Spinal cord (tissue), 10 donors: ENCODE results near the gene MORN3. TPM values are rescaled to one million over a fixed set of nuclear protein-coding genes. Genes with fewer than 3 reads are reported as not detected.
"Not testable (repeated sequence)": the region's sequence is repeated elsewhere in the genome, so short reads cannot be mapped to it uniquely, and the experiment has no call there.

Source experiments
- DNase-seq, 6 donors: peaks; one replicate each; pipeline versions ENCODE4 v3.0.0 to v3.0.0-alpha.2; 2013 to 2015; ENCODE audit warnings: low spot score in 6 of 6, low read depth in 4 of 6
- H3K27ac ChIP-seq: one replicate; pipeline ENCODE4 v1.5.1; 2013; ENCODE audit warnings: low read depth, low read length, control low read depth
- H3K27me3 ChIP-seq: one replicate; pipeline ENCODE4 v1.6.1; 2013; ENCODE audit warnings: low read length; ENCODE audit not compliant: control insufficient read depth, insufficient read depth
- H3K36me3 ChIP-seq: one replicate; pipeline ENCODE4 v1.6.1; 2013; ENCODE audit warnings: low read length; ENCODE audit not compliant: control insufficient read depth, insufficient read depth
- H3K4me1 ChIP-seq: one replicate; pipeline ENCODE4 v1.6.1; 2013; ENCODE audit warnings: low read length; ENCODE audit not compliant: control insufficient read depth, insufficient read depth
- H3K4me3 ChIP-seq: one replicate; pipeline ENCODE4 v1.5.1; 2013; ENCODE audit warnings: low read depth, low read length, control low read depth
- H3K9me3 ChIP-seq: one replicate; pipeline ENCODE4 v1.6.1; 2013; ENCODE audit warnings: low read length; ENCODE audit not compliant: control insufficient read depth, insufficient read depth
- WGBS: methylation state at CpG from one replicate; pipeline ENCODE4 v1.1.5; 2013; ENCODE audit warnings: missing lambda C conversion rate; ENCODE audit not compliant: insufficient coverage; 5-methylcytosine and 5-hydroxymethylcytosine counted together
- polyA plus RNA-seq, 2 donors: library from polyadenylated mRNA; unstranded; fragments of 120-200 nt; gene quantifications; one replicate each; pipeline ENCODE4 v1.2.1, GENCODE V29; 2013; ENCODE audit not compliant: insufficient read length in 2 of 2
- total RNA-seq, 2 donors: library from RNA; depleted of rRNA in 1 of 2; stranded (reverse); fragments of 120-200 nt in 1 of 2; fragments of >200 nt in 1 of 2; gene quantifications; one replicate each; pipeline versions ENCODE4 v1.2.3 to v1.2.4, GENCODE V29; 2013 to 2014
- donor health status: healthy.

The MORN3 gene
- total and polyA plus RNA-seq, 4 donors = 0.79 to 6.1 (median 5.2) TPM

DNA sequence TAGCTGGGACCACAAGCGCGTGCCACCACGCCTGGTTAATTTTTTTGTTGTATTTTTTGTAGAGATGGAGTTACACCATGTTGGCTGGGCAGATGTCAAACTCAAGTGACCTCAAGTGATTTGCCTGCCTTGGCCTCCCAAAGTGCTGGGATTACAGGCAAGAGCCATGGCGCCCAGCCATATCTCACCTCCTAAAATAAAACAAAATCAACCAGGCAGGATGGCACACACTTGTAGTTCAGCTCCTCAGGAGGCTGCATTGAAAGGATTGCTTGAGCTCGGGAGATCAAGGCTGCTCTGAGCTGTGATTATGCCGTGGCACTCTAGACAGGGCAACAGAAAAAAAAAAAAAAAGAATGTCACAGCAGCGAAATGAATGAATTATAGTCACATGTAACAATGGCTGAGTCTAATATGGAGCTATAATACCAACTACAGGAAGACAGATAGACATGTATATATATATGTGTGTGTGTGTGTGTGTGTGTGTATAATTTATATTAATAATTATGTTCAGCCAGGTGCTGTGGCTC, 23.8 kb upstream of the MORN3 start:
- Histone ChIP-seq H3K27ac (no peak overlapping the region), H3K27me3 (no peaks in the 10 kb centered on the region), H3K36me3 (no peaks in the 10 kb centered on the region), H3K4me1 (peaks cover 2% of the 10 kb centered on the region), H3K4me3 (no peak overlapping the region), H3K9me3 (no peaks in the 10 kb centered on the region)
- no peak for DNase-seq
- WGBS = no CpG with 5 or more reads among the region's 7 CpGs

DNA sequence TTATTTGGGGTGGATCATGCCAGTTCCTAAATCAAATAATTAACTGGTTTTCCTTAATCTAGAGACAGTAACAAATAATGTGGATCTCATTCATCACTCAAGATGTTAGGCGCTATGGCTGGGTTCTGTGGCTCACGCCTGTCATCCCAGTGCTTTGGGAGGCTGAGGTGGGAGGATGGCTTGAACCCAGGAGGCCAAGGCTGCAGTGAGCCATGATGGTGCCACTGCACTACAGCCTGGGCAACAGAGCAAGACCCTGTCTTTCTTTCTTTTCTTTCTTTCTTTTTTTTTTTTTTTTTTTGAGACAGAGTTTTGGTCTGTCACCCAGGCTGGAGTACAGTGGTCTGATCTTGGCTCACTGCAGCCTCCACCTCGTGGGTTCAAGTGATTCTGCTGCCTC, 23.3 kb upstream of the MORN3 start:
- not testable (repeated sequence) for H3K36me3 ChIP-seq, DNase-seq, H3K4me3 ChIP-seq, H3K27ac ChIP-seq, H3K27me3 ChIP-seq, H3K9me3 ChIP-seq, H3K4me1 ChIP-seq
- no CpG with 5 or more reads among the region's 3 CpGs for WGBS

GRCh38 chr12:121689430-121689829, 20.0 kb upstream of the MORN3 start:
- 100% methylated on average over 2 of the region's 2 CpGs for WGBS
- Histone ChIP-seq H3K27me3 (no peaks in the 10 kb centered on the region), H3K4me3 (no peak overlapping the region), H3K27ac (no peak overlapping the region), H3K9me3 (no peaks in the 10 kb centered on the region), H3K36me3 (no peaks in the 10 kb centered on the region), H3K4me1 (peaks cover 5% of the 10 kb centered on the region)
- DNase-seq = no peak

DNA sequence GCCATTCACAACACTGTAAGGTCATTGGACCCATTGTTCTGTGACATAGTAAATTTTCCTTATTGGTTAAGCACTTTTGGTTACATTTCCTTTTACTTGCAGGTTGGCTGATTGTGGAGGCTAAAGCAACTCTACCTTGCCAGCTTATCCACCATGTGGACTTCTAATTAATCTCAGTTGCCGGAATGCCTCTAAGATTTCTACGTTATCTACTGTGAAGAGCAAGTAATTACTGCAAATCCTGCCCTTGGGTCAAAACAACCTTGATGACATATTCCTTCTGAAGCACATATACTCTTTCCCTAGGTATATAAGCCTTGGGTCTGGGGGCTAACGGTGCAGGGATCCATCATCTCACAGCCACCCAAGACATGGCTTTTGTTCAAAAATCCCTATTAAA, 19.5 kb upstream of the MORN3 start:
- Histone ChIP-seq H3K4me3 (no peak overlapping the region), H3K27ac (no peak overlapping the region), H3K9me3 (no peaks in the 10 kb centered on the region), H3K4me1 (peaks cover 5% of the 10 kb centered on the region), H3K27me3 (no peaks in the 10 kb centered on the region), H3K36me3 (no peaks in the 10 kb centered on the region)
- DNase-seq = no peak
- whole genome bisulfite sequencing = 62% methylated on average over 2 of the region's 3 CpGs

- not testable (repeated sequence) for H3K27ac ChIP-seq, H3K4me1 ChIP-seq, DNase-seq, H3K27me3 ChIP-seq, H3K9me3 ChIP-seq, H3K36me3 ChIP-seq, H3K4me3 ChIP-seq
- 74% methylated on average over 5 of the region's 13 CpGs for WGBS
Measured at GRCh38 chr12:121679661-121680197, 10.3 kb upstream of the MORN3 start.

- Histone ChIP-seq H3K27ac (no peak overlapping the region), H3K36me3 (no peaks in the 10 kb centered on the region), H3K27me3 (no peaks in the 10 kb centered on the region), H3K9me3 (no peaks in the 10 kb centered on the region), H3K4me3 (no peak overlapping the region), H3K4me1 (no peaks in the 10 kb centered on the region)
- 38% methylated on average over 5 of the region's 9 CpGs for WGBS
- no peak for DNase-seq
Measured at GRCh38 chr12:121678716-121679300, 9.4 kb upstream of the MORN3 start.

DNA sequence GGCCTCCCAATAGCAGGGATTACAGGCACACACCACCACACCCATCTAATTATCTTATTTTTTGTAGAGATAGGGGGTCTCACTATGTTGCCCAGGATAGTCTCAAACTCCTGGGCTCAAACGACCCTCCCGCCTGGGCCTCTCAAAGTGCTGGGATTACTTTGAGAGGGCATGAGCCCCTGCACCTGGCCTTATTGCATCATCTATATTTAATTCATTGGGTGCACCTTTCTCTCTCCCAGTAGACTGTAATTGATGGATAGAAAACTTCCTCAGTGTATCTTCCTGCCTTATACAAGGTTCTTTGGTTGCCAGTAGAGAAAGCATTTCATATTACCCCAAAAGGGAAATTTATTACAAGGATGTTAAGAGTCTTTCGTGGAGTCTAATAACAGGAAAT, 8.9 kb upstream of the MORN3 start:
- Histone ChIP-seq H3K9me3 (no peaks in the 10 kb centered on the region), H3K4me1 (no peaks in the 10 kb centered on the region), H3K4me3 (no peak overlapping the region), H3K27me3 (no peaks in the 10 kb centered on the region), H3K27ac (no peak overlapping the region), H3K36me3 (no peaks in the 10 kb centered on the region)
- no peak for DNase-seq
- 40% methylated on average over 1 of the region's 3 CpGs for WGBS

DNA sequence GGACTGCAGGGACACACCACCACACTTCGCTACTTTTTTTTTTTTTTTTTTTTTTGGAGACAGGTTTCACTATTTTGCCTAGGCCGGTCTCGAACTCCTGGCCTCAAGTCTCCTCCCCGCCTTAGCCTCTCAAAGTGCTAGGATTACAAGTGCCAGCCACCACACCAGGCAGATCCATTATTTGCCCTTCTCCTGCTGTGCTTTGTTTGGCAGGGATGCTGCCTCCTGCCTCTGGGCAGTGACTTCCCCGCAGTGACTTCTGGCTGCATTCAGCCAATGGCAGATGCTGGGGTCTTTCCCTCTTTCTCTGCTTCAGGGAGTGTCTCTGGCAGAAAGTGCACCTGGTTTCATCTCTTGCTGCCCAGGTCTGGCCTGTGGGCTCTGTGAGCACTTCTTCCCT, 6.7 kb upstream of the MORN3 start:
- Histone ChIP-seq H3K27me3 (no peaks in the 10 kb centered on the region), H3K4me1 (peaks cover 15% of the 10 kb centered on the region), H3K36me3 (no peaks in the 10 kb centered on the region), H3K9me3 (no peaks in the 10 kb centered on the region), H3K27ac (no peak overlapping the region), H3K4me3 (no peak overlapping the region)
- WGBS = 77% methylated on average over 3 of the region's 5 CpGs
- no peak for DNase-seq

DNA sequence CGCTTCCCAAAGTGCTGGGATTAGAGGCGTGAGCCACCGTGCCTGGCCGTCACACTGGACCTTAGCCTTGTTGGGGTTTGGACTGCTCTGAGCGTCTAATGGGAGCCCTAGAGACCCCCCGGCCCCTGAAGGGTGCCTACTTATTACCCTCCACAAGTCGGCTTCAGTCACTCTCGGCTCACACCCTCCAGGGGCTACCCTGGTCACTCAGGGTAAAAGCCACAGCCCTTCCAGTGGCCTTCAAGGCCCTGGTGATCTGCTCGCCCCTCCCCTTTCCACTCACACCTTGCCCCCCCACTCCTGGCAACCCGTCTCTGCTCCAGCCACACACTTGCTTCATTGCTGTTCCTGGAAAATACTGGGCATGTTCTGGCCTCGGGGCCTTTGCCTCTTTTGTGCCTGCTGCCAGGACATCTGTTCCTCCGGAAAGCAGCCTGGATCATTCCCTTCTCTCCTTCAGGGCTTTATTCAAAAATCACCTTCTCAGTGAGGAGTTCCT, 3.6 kb upstream of the MORN3 start:
- peaks cover 18% of the 10 kb centered on the region for H3K4me1 ChIP-seq
- 62% methylated on average over 12 of the region's 12 CpGs for WGBS
- H3K27ac ChIP-seq = no peak overlapping the region
- H3K4me3 ChIP-seq = no peak overlapping the region
- peaks cover 3% of the 10 kb centered on the region for H3K36me3 ChIP-seq
- H3K27me3 ChIP-seq = no peaks in the 10 kb centered on the region
- DNase-seq = peak in 2 of 6 donors; percentile 14 to 63
- H3K9me3 ChIP-seq = no peaks in the 10 kb centered on the region
